BLaER1 treated with 17β-estradiol and CSF1 and Interleukin-3, amounts not matched to agents 10 nM and 100 nM (cell line): ENCODE results near the gene HCRT.
A peak's percentile ranks its signal among the peaks of the same experiment; 100 is the strongest.

ENCODE experiments used
- H3K27ac ChIP-seq, 11 experiments: shearing (Covaris generic); formaldehyde crosslinking; 2 replicates each; pipeline ENCODE4 v1.8.1; 2022
- H3K27me3 ChIP-seq, 11 experiments: shearing (Covaris generic); formaldehyde crosslinking; 2 replicates each; pipeline ENCODE4 v1.8.1; 2022
- H3K36me3 ChIP-seq, 11 experiments: shearing (Covaris generic); formaldehyde crosslinking; 2 replicates each; pipeline ENCODE4 v1.8.1; 2022
- H3K4me1 ChIP-seq, 10 experiments: shearing (Covaris generic); formaldehyde crosslinking; 2 replicates each; pipeline ENCODE4 v1.8.1; 2022
- H3K4me2 ChIP-seq, 11 experiments: shearing (Covaris generic); formaldehyde crosslinking; 2 replicates each; pipeline ENCODE4 v1.8.1; 2022
- H3K4me3 ChIP-seq, 10 experiments: shearing (Covaris generic); formaldehyde crosslinking; 2 replicates each; pipeline ENCODE4 v1.8.1; 2022
- H3K9ac ChIP-seq, 11 experiments: shearing (Covaris generic); formaldehyde crosslinking; 2 replicates each; pipeline ENCODE4 v1.8.1; 2022
- H3K9me3 ChIP-seq, 11 experiments: shearing (Covaris generic); formaldehyde crosslinking; replicated peaks in 1 of 11; 2 replicates each; pipeline ENCODE4 v1.8.1; 2022
- H4K20me1 ChIP-seq, 11 experiments: shearing (Covaris generic); formaldehyde crosslinking; 2 replicates each; pipeline ENCODE4 v1.8.1; 2022
- Cebpa-rat ChIP-seq, 11 experiments: shearing (Covaris generic); IDR thresholded peaks; 2 replicates each; pipeline ENCODE4 v1.8.1; 2022

Gene HCRT

GRCh38 chr17:42184713-42185620 lies at the start of gene HCRT:
TSS of gene HCRT (minus strand) at chr17:42185452. CDS start at chr17:42185365, 87 bp downstream.
- Histone ChIP-seq H3K9ac (peak within 1 kb of the TSS; percentile 40 to 80 (median 74); a peak in 20 of 22 replicates), H3K4me1 (peaks cover 52 to 82% (median 68%) of the 10 kb centered on the region in 10 experiments), H4K20me1 (peaks cover 0 to 8% (median 0%) of the 10 kb centered on the region in 11 experiments; a peak in 4 of 22 replicates), H3K4me3 (peak within 1 kb of the TSS; percentile 47 to 73 (median 61)), H3K27ac (peak within 1 kb of the TSS in 9 of 11 experiments; percentile 27 to 77 (median 50); a peak in 13 of 22 replicates), H3K4me2 (peak within 1 kb of the TSS; percentile 82 to 97 (median 92)), H3K36me3 (no peaks in the 10 kb centered on the region; a peak in 1 of 22 replicates), H3K27me3 (peaks cover 24 to 46% (median 34%) of the 10 kb centered on the region in 11 experiments), H3K9me3 (peaks cover 0 to 17% (median 3%) of the 10 kb centered on the region in 11 experiments; a peak in 5 of 22 replicates)
- TF ChIP-seq Cebpa-rat (IDR thresholded peaks at IDR 0.05), result no peak

- H3K9ac ChIP-seq, result no peak overlapping the region
- peaks cover 0 to 24% (median 15%) of the 10 kb centered on the region in 11 experiments; a peak in 14 of 22 replicates for H3K36me3 ChIP-seq
- H3K27ac ChIP-seq, result peak overlapping the region in 2 of 11 experiments; percentile 11 to 31; a peak in 3 of 22 replicates
- H3K9me3 ChIP-seq, result peaks cover 0 to 4% (median 0%) of the 10 kb centered on the region in 11 experiments; a peak in 1 of 22 replicates
- H3K4me3 ChIP-seq, result no peak overlapping the region; a peak in 1 of 20 replicates
- no peak for TF ChIP-seq Cebpa-rat (IDR thresholded peaks at IDR 0.05)
- peaks cover 0 to 36% (median 20%) of the 10 kb centered on the region in 10 experiments; a peak in 16 of 20 replicates for H3K4me1 ChIP-seq
- H3K27me3 ChIP-seq, result no peaks in the 10 kb centered on the region
- H3K4me2 ChIP-seq, result peak overlapping the region in 8 of 11 experiments; percentile 10 to 75 (median 58); a peak in 15 of 22 replicates
- H4K20me1 ChIP-seq, result peaks cover 0 to 30% (median 0%) of the 10 kb centered on the region in 11 experiments; a peak in 7 of 22 replicates
Observed at GRCh38 chr17:42233994-42234393, 48.7 kb upstream of the HCRT start.

GRCh38 chr17:42233156-42233555 lies 47.9 kb upstream of the HCRT start:
- Histone ChIP-seq H3K4me3 (no peak overlapping the region), H3K4me1 (peaks cover 0 to 29% (median 24%) of the 10 kb centered on the region in 10 experiments; a peak in 16 of 20 replicates)

GRCh38 chr17:42230225-42230624 lies 45.0 kb upstream of the HCRT start:
- Histone ChIP-seq H3K9me3 (peaks cover 0 to 4% (median 0%) of the 10 kb centered on the region in 11 experiments; a peak in 1 of 22 replicates), H3K4me2 (no peak overlapping the region), H3K4me3 (no peak overlapping the region), H3K9ac (no peak overlapping the region), H3K4me1 (peaks cover 11 to 41% (median 28%) of the 10 kb centered on the region in 10 experiments; a peak in 19 of 20 replicates), H3K27ac (no peak overlapping the region), H3K27me3 (no peaks in the 10 kb centered on the region), H3K36me3 (peaks cover 2 to 52% (median 33%) of the 10 kb centered on the region in 11 experiments; a peak in 18 of 22 replicates), H4K20me1 (peaks cover 0 to 13% (median 5%) of the 10 kb centered on the region in 11 experiments; a peak in 8 of 22 replicates)
- TF ChIP-seq Cebpa-rat (IDR thresholded peaks at IDR 0.05), result no peak

More at GRCh38 chr17:42233156-42233555, 47.9 kb upstream of the HCRT start:
- Histone ChIP-seq H3K36me3 (peaks cover 0 to 29% (median 20%) of the 10 kb centered on the region in 11 experiments; a peak in 16 of 22 replicates), H3K4me2 (peak overlapping the region in 2 of 11 experiments; percentile 60 to 75; a peak in 1 of 22 replicates), H3K27ac (no peak overlapping the region), H3K9me3 (peaks cover 0 to 4% (median 0%) of the 10 kb centered on the region in 11 experiments; a peak in 1 of 22 replicates), H4K20me1 (peaks cover 0 to 29% (median 4%) of the 10 kb centered on the region in 11 experiments; a peak in 10 of 22 replicates), H3K9ac (no peak overlapping the region), H3K27me3 (no peaks in the 10 kb centered on the region)
- no peak for TF ChIP-seq Cebpa-rat (IDR thresholded peaks at IDR 0.05)

- peak overlapping the region in 4 of 11 experiments; percentile 1 to 24 (median 18); a peak in 5 of 22 replicates for H3K4me2 ChIP-seq
- no peaks in the 10 kb centered on the region for H3K27me3 ChIP-seq
- H3K36me3 ChIP-seq, result peaks cover 22 to 74% (median 55%) of the 10 kb centered on the region in 11 experiments
- peaks cover 0 to 12% (median 5%) of the 10 kb centered on the region in 11 experiments; a peak in 8 of 22 replicates for H4K20me1 ChIP-seq
- no peak overlapping the region for H3K4me3 ChIP-seq
- no peak for TF ChIP-seq Cebpa-rat (IDR thresholded peaks at IDR 0.05)
- H3K9me3 ChIP-seq, result no peaks in the 10 kb centered on the region
- no peak overlapping the region for H3K9ac ChIP-seq
- 0 out of 22 replicates have a peak overlapping the region, but pooled peaks of 2 of the 11 experiments have one; percentile 5 to 37 for H3K27ac ChIP-seq
- H3K4me1 ChIP-seq, result peaks cover 0 to 29% (median 12%) of the 10 kb centered on the region in 10 experiments; a peak in 13 of 20 replicates
Observed at GRCh38 chr17:42227849-42228700, 42.8 kb upstream of the HCRT start.

GRCh38 chr17:42225646-42226045 lies 40.4 kb upstream of the HCRT start:
- TF ChIP-seq Cebpa-rat (IDR thresholded peaks at IDR 0.05), result no peak
- Histone ChIP-seq H3K4me3 (no peak overlapping the region), H3K36me3 (peaks cover 33 to 87% (median 68%) of the 10 kb centered on the region in 11 experiments), H3K27ac (no peak overlapping the region), H3K4me2 (peak overlapping the region in 3 of 11 experiments; percentile 12 to 31 (median 30); a peak in 2 of 22 replicates), H3K4me1 (peaks cover 0 to 29% (median 12%) of the 10 kb centered on the region in 10 experiments; a peak in 13 of 20 replicates), H3K27me3 (no peaks in the 10 kb centered on the region), H4K20me1 (peaks cover 0 to 11% (median 0%) of the 10 kb centered on the region in 11 experiments; a peak in 6 of 22 replicates), H3K9me3 (no peaks in the 10 kb centered on the region), H3K9ac (no peak overlapping the region)

GRCh38 chr17:42224651-42225050 lies 39.4 kb upstream of the HCRT start:
- no peak overlapping the region for H3K4me3 ChIP-seq

More at GRCh38 chr17:42224651-42225050, 39.4 kb upstream of the HCRT start:
- peaks cover 0 to 29% (median 12%) of the 10 kb centered on the region in 10 experiments; a peak in 13 of 20 replicates for H3K4me1 ChIP-seq
- no peak for TF ChIP-seq Cebpa-rat (IDR thresholded peaks at IDR 0.05)
- H3K36me3 ChIP-seq, result peaks cover 33 to 89% (median 65%) of the 10 kb centered on the region in 11 experiments
- H3K4me2 ChIP-seq, result no peak overlapping the region
- no peak overlapping the region for H3K27ac ChIP-seq
- H4K20me1 ChIP-seq, result peaks cover 0 to 9% (median 0%) of the 10 kb centered on the region in 11 experiments; a peak in 6 of 22 replicates
- H3K9me3 ChIP-seq, result no peaks in the 10 kb centered on the region
- no peaks in the 10 kb centered on the region for H3K27me3 ChIP-seq
- H3K9ac ChIP-seq, result no peak overlapping the region
